VCaP (cell line): ENCODE measurements around the gene IL2RG.

ENCODE experiments used
- H3K27ac ChIP-seq: fragments of 450-650 bp; 2 replicates; pipeline ENCODE4 v1.5.1; 2017
- TF ChIP-seq, protein P1 (sequence below): fragments of 450-650 bp; conservative IDR thresholded peaks from 2 replicates; pipeline ENCODE4 v1.5.1; 2017; ENCODE audit warnings: mild to moderate bottlenecking, moderate library complexity

IL2RG gene

DNA sequence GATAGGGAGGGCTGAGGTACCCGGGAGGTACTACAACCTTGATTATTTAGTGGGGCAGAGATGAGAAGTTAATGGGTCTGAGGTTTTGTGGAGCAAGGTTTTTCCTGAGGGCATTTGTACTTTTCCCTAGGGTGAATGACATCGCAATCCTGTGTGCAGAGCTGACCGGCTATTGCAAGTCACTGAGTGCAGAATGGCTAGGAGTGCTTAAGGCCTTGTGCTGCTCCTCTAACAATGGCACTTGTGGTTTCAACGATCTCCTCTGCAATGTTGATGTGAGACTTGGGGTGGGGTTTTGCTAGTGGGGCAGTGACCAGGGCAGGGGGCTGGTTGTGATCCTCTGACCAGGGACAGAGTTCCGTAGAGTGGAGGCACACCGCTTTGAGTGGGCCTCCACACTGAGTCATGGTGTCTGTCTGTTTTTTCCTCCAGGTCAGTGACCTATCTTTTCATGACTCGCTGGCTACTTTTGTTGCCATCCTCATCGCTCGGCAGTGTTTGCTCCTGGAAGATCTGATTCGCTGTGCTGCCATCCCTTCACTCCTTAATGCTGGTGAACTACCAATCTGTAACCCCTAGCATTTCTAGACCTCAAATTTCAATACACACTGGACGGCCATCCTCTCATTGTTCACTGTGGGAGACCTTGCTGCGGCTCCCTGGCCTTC, 16.9 kb upstream of the IL2RG start:
- TF ChIP-seq, protein P1, sequence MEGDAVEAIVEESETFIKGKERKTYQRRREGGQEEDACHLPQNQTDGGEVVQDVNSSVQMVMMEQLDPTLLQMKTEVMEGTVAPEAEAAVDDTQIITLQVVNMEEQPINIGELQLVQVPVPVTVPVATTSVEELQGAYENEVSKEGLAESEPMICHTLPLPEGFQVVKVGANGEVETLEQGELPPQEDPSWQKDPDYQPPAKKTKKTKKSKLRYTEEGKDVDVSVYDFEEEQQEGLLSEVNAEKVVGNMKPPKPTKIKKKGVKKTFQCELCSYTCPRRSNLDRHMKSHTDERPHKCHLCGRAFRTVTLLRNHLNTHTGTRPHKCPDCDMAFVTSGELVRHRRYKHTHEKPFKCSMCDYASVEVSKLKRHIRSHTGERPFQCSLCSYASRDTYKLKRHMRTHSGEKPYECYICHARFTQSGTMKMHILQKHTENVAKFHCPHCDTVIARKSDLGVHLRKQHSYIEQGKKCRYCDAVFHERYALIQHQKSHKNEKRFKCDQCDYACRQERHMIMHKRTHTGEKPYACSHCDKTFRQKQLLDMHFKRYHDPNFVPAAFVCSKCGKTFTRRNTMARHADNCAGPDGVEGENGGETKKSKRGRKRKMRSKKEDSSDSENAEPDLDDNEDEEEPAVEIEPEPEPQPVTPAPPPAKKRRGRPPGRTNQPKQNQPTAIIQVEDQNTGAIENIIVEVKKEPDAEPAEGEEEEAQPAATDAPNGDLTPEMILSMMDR: no peak
- H3K27ac ChIP-seq: no peak overlapping the region

DNA sequence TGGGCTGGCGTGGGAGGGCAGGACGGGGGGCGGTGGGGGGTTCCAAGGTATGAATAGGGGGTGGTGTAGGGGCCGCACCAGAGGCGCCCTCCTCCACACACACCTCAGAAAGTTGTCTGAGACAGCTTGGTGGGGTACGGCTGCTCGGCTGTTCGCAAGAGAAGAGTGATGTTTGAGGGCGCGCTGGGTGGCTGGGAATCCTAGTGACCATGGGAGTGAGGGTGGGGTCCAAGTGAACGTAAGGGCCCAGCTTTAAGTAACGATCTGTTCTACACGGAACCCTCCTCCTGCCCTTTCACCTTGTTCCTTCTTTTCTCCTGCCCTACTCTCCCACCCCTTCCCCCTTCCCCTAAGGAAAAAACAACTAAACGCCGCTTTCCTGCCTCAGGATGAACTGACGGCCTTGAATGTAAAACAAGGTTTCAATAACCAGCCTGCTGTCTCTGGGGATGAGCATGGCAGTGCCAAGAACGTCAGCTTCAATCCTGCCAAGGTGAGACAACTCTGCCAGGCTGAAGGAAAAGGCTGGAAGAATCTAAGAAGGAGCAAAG, 7.7 kb upstream of the IL2RG start:
- TF ChIP-seq, protein P1: no peak
- H3K27ac ChIP-seq: peak overlapping the region; percentile 80

DNA sequence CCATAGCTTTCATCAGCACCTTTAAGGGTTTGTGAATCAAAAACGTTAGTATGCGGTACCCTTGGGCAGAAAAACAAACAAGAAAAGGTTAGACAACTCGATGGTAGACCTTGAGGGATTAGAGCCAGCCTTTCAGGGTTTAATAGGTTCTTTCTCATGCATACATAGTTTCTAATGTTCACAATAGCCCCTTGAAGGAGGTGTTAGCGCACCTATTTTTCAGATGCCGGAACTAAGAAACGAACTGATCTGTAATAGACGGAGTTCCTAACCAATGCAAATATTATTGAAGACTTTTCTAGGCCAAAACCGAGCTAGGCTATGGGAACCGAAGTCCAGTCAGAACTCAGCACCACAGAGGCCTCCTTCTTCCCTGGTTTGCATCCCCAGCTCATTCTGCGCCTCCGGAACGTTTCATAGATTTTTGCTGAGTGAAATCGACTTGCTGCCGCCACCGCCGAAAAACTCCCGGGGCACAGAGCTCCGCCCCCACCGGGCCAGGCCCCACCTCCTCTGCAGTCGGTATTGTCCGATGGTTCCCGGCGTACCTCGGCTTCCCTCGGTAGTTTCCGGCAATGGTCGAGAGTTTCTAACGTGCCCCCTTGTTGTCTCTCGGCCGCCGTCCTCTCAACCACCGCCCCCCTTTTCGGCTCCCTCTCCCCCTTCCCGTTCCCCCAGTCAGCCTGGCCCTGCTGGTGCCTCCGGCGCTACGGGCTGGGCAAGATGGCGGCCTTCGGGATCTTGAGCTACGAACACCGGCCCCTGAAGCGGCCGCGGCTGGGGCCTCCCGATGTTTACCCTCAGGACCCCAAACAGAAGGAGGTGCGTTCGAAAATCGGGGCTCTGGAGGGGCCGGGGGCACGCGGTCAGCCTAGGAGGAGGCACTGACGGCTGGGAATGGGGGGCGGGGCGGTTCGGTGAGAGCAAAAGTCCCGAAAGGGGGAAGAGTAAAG, 6.9 kb upstream of the IL2RG start, which contains the start of gene MED12:
Gene MED12, plus strand, starts transcription at position 565 of the 953 bp plus-strand sequence. Its CDS starts 159 bp downstream, at position 724.
- H3K27ac ChIP-seq: peak within 1 kb of the TSS; percentile 80
- TF ChIP-seq, protein P1: no peak

DNA sequence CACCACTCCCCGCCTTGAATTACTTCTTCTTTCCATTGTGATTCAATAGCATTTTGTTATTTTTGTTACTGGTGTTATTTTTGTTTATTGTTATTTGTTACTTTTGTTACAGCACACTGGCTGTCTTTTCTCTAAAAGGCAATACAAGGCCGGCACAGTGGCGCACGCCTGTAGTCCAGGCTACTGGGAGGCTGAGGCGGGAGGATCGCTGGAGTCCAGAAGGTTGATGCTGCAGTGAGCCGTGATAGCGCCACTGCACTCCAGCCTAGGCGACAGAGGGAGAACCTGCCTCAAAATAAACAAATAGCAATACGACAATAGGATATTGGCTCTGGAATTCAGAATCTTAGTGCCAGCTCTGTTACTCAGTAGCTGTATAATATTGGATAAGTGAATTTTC, 6.0 kb upstream of the IL2RG start:
- TF ChIP-seq, protein P1: no peak
- peak overlapping the region; percentile 80 for H3K27ac ChIP-seq

DNA sequence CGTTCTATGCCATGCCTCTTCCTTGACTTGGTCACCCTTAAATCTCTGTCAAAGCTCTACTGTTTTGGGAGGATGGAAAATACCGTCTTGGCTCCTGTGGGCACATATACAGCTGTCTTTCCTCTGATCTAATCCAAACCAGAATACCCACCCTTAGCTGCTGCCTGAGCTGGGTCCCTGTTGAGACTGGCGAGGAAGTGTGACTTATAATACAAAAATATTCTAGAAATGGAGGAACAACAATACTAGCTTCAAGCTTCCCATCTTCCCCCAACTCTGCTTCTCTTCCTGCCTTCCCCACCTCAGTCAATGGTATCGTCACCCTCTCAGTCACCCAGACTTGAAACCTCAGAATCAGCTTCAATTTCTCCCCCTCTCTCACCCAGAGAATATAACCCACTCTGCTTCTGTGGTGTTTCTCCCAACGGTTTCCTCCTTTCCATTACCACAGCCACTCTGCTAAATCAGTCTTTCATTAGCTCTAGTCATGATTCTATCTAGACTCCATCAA, 599 bp upstream of the IL2RG start:
- no peak overlapping the region for H3K27ac ChIP-seq
- TF ChIP-seq, protein P1: no peak

DNA sequence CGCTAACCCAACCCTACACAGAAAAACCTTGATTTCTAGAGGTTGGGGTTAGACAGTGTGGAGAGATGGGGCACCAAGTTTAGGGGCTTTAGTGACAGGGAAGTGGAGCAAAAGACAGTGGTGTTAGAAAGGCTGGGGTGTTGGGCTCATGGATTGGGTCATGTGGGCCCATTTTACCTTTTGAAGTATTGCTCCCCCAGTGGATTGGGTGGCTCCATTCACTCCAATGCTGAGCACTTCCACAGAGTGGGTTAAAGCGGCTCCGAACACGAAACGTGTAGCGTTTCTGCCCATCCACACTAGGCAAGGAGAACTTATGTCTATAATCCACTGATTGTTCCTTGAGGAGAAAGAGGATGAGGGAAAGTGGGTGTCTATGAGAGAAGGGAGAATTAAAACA, 2.3 kb downstream of the IL2RG start:
- TF ChIP-seq, protein P1: no peak
- H3K27ac ChIP-seq: no peak overlapping the region
